Measurements from ENCODE around the gene RNASE13.

RNASE13 gene

DNA sequence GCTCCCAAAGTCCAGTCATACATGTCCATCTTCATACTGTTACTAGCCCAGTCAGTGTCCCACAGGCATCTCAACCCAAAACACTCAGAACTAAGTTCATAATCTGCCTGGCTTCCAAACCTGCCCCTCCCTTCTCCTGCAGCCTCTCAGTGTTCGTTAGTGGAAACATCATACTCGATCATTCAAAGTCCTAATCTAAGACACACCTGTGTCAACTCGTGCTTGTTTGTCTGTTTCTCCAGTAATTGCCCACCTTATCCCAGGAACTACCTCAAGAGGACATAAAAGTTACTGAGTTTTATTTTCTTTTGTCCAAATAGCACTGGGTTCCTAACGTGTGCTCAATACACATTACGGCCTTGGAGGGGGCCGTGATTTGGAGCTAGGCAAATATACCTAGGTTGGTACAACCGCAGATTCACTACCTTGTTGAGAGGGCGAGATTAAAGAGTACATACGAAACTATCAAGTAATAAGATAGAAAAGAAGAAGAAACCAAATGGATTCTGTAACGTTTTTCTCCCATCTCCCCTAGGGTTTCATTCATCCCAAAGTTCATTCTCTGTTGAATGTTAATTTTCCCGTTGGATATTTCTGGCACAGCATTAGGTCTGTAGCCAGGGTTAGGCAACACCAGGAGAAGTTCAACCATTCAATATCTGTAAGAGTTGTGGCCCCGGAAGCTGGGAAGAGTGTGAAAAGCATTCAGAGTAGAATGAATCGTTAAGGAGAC, 26.2 kb upstream of the RNASE13 start:
- TF ChIP-seq CTCF (conservative IDR thresholded peaks at IDR 0.05; ENCODE audit: low read depth, low read length): no peak
- Histone ChIP-seq H3K36me3 (ENCODE audit: insufficient read depth) (no peaks in the 10 kb centered on the region), H3K9ac (no peak overlapping the region), H4K20me1 (ENCODE audit: insufficient read depth) (no peaks in the 10 kb centered on the region), H2AFZ (ENCODE audit: low read depth) (no peak overlapping the region), H3K4me2 (no peak overlapping the region), H3K4me1 (ENCODE audit: low read depth, poor library complexity, severe bottlenecking) (no peaks in the 10 kb centered on the region), H3K79me2 (ENCODE audit: insufficient read depth, low read depth) (no peaks in the 10 kb centered on the region), H3K27ac (no peak overlapping the region), H3K27me3 (ENCODE audit: insufficient read depth, low read depth) (no peaks in the 10 kb centered on the region), H3K4me3 (IDR thresholded peaks at IDR 0.05; ENCODE audit: insufficient read depth, low read depth, low read length) (no peak overlapping the region)

DNA sequence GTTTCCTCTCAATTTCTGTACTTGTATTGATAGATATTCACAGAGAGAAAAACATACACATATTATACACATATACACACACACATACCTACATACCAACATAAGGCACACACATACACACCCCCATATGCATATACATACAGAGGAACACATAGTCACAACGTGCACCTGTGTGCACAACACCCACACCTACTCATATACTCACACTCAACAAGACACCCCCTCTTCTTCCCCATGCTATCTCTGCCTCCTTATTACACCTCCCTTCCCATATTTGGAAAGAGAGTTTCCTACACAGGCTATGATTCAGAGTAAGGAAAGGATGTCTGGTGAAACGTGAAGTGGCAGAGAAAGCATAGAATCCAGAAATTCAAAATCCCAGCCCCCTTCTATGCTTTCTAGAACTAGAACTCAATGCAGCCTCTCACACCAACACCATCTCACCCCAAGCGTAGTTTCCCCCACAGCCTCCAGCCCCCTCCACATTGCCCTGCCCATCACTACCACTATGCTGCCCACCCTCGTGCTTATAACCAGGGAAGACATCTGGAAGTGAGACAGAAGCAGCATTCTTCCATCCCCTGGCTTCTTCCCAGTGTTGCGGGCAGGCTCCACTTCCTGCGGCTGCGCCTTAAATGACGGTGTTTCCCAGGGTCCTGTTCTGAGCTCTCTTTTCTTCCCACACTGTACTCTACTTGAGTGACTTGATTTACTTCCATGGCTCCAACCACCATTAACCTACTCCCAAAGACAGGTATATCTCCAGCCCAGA, 25.4 kb upstream of the RNASE13 start:
- H3K9ac ChIP-seq: no peak overlapping the region
- H4K20me1 ChIP-seq (ENCODE audit: insufficient read depth): no peaks in the 10 kb centered on the region
- no peaks in the 10 kb centered on the region for H3K4me1 ChIP-seq (ENCODE audit: low read depth, poor library complexity, severe bottlenecking)
- no peak overlapping the region for H3K4me3 ChIP-seq (IDR thresholded peaks at IDR 0.05; ENCODE audit: insufficient read depth, low read depth, low read length)
- no peak overlapping the region for H3K27ac ChIP-seq
- H3K79me2 ChIP-seq (ENCODE audit: insufficient read depth, low read depth): no peaks in the 10 kb centered on the region
- no peak overlapping the region for H2AFZ ChIP-seq (ENCODE audit: low read depth)
- H3K27me3 ChIP-seq (ENCODE audit: insufficient read depth, low read depth): no peaks in the 10 kb centered on the region
- no peak overlapping the region for H3K4me2 ChIP-seq
- no peaks in the 10 kb centered on the region for H3K36me3 ChIP-seq (ENCODE audit: insufficient read depth)
- no peak for TF ChIP-seq CTCF (conservative IDR thresholded peaks at IDR 0.05; ENCODE audit: low read depth, low read length)

DNA sequence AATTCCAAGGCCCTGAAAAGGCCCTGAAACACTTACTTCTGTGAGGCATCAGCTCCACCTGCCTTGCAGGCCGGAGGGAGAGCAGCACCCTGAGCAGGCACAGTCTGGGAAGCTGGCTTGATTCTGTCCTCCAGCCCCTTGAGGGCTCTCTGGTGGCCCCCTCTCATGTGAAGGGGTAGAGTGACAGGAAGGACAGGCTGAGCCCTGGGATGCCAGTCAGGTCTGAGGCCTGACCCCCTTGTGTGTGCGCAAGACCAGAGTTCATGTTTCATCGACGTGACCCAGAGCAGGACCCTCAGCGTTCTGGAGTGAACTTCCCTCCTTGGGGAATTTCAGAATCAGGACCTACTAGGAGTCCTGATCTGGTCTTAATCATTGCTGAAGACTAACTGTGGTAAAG, 24.3 kb upstream of the RNASE13 start:
- no peak overlapping the region for H3K4me3 ChIP-seq (IDR thresholded peaks at IDR 0.05; ENCODE audit: insufficient read depth, low read depth, low read length)
- no peak overlapping the region for H3K27ac ChIP-seq
- H3K79me2 ChIP-seq (ENCODE audit: insufficient read depth, low read depth): no peaks in the 10 kb centered on the region
- no peaks in the 10 kb centered on the region for H4K20me1 ChIP-seq (ENCODE audit: insufficient read depth)
- H3K9ac ChIP-seq: no peak overlapping the region
- no peak overlapping the region for H3K4me2 ChIP-seq
- no peaks in the 10 kb centered on the region for H3K4me1 ChIP-seq (ENCODE audit: low read depth, poor library complexity, severe bottlenecking)
- no peak for TF ChIP-seq CTCF (conservative IDR thresholded peaks at IDR 0.05; ENCODE audit: low read depth, low read length)
- H3K36me3 ChIP-seq (ENCODE audit: insufficient read depth): no peaks in the 10 kb centered on the region
- H3K27me3 ChIP-seq (ENCODE audit: insufficient read depth, low read depth): no peaks in the 10 kb centered on the region
- no peak overlapping the region for H2AFZ ChIP-seq (ENCODE audit: low read depth)

GRCh38 chr14:21057803-21058675, 23.4 kb upstream of the RNASE13 start, which contains the start of gene RNASE8:
TSS of gene RNASE8 (plus strand) at chr14:21057822. CDS start at chr14:21057893, 71 bp downstream.
- Histone ChIP-seq H3K9ac (no peak within 1 kb of the TSS), H3K4me1 (ENCODE audit: low read depth, poor library complexity, severe bottlenecking) (no peaks in the 10 kb centered on the region), H3K27ac (no peak within 1 kb of the TSS), H3K4me2 (no peak within 1 kb of the TSS), H3K4me3 (IDR thresholded peaks at IDR 0.05; ENCODE audit: insufficient read depth, low read depth, low read length) (no peak within 1 kb of the TSS), H3K27me3 (ENCODE audit: insufficient read depth, low read depth) (no peaks in the 10 kb centered on the region), H4K20me1 (ENCODE audit: insufficient read depth) (no peaks in the 10 kb centered on the region), H3K79me2 (ENCODE audit: insufficient read depth, low read depth) (no peaks in the 10 kb centered on the region), H2AFZ (ENCODE audit: low read depth) (no peak within 1 kb of the TSS), H3K36me3 (ENCODE audit: insufficient read depth) (no peaks in the 10 kb centered on the region)
- no peak for TF ChIP-seq CTCF (conservative IDR thresholded peaks at IDR 0.05; ENCODE audit: low read depth, low read length)
